Ovary (tissue), 9 donors: ENCODE data around the gene MPV17L2. TPM values are rescaled to one million over a fixed set of nuclear protein-coding genes. Genes with fewer than 3 reads are reported as not detected.

Experiments
- DNase-seq, 5 donors: peaks; one replicate each; pipeline ENCODE4 v3.0.0-alpha.2; 2019 to 2020
- H3K27ac ChIP-seq, 2 donors: fragments of 200-600 bp; one replicate each; pipeline versions ENCODE4 v1.5.1 to v1.8.0; 2019 to 2022
- H3K27me3 ChIP-seq: fragments of 200-600 bp; one replicate; pipeline ENCODE4 v1.8.0; 2022
- H3K36me3 ChIP-seq: fragments of 200-600 bp; sonication (generic); one replicate; pipeline ENCODE4 v1.5.1; 2019
- H3K4me1 ChIP-seq: one replicate; pipeline ENCODE4 v1.8.1; 2013; ENCODE audit warnings: mild to moderate bottlenecking, moderate library complexity; ENCODE audit not compliant: insufficient read depth
- H3K4me3 ChIP-seq: fragments of 200-600 bp; sonication (generic); one replicate; pipeline ENCODE4 v1.5.1; 2017
- H3K9me3 ChIP-seq, 2 donors: fragments of 200-600 bp in 1 of 2; sonication (generic) in 1 of 2; one replicate each; pipeline versions ENCODE4 v1.5.1 to v1.8.1; 2013 to 2019; ENCODE audit warnings: mild to moderate bottlenecking in 1 of 2, moderate library complexity in 1 of 2
- EP300 ChIP-seq: sonication (generic); formaldehyde crosslinking; IDR thresholded peaks from one replicate; pipeline ENCODE4 v1.6.1; 2017; ENCODE audit warnings: antibody characterized with exemption
- POLR2A ChIP-seq: fragments of 450-650 bp; IDR thresholded peaks from one replicate; pipeline ENCODE4 v1.6.1; 2017; ENCODE audit warnings: antibody characterized with exemption, mild to moderate bottlenecking, moderate library complexity
- WGBS, 3 donors: extraction: QIAGEN DNeasy Blood & Tissue Kit in 1 of 3; methylation state at CpG; one replicate each; pipeline versions ENCODE4 v1.1.5 to v1.1.7; 2013 to 2017; 5-methylcytosine and 5-hydroxymethylcytosine counted together
- intact Hi-C, 4 donors: fragments of 100-400 bp; cut with DNase I; formaldehyde crosslinking; loops; one replicate each; pipeline versions ENCODE4 v1.11.0 to v1.15.1; 2022 to 2023
- polyA plus RNA-seq, 2 donors: library from polyadenylated mRNA; stranded (reverse); fragments of 200-250 nt in 1 of 2; fragments of 350-450 nt in 1 of 2; fragmentation: Illumina TruSeq in 1 of 2; extraction: RNeasy Lipid Tissue Mini Kit (QIAGEN cat#74804) in 1 of 2; gene quantifications; one replicate each; pipeline ENCODE4 v1.2.3, GENCODE V29; 2013 to 2014
- total RNA-seq, 7 donors: library from RNA; depleted of rRNA in 2 of 7; stranded (reverse); fragments of >200 nt in 2 of 7; fragmentation: NEBNext Ultra II Directional in 3 of 7; extraction: Animal tissue kit (Norgen Biotek cat#: 25700) in 3 of 7; gene quantifications; one replicate each; pipeline versions ENCODE4 v1.1.0 to v1.2.4, GENCODE V29; 2016 to 2023
- TF ChIP-seq, protein P1 (sequence below), 3 donors: fragments of 450-650 bp in 2 of 3; fragments of 200-600 bp in 1 of 3; IDR thresholded peaks; one replicate each; pipeline versions ENCODE4 v1.5.1 to v1.8.0; 2016 to 2022; ENCODE audit warnings: antibody characterized with exemption in 3 of 3, mild to moderate bottlenecking in 1 of 3
- donor health status: DM: no; HTN: no; CAD: no; lungs with moderate emphysema.
- donor health status: DM: no; HTN: no; CAD: no.
- donor health status: Bipolar disorder and iron deficiency.
- donor health status: DM: yes; HTN: yes; CAD: no.
- donor health status: DM: no; HTN: no; CAD: no.
- donor health status: DM: yes; HTN: yes; CAD: no.

MPV17L2 gene
- total and polyA plus RNA-seq, 9 donors: 3.5 to 15.2 (median 8.6) TPM

DNA sequence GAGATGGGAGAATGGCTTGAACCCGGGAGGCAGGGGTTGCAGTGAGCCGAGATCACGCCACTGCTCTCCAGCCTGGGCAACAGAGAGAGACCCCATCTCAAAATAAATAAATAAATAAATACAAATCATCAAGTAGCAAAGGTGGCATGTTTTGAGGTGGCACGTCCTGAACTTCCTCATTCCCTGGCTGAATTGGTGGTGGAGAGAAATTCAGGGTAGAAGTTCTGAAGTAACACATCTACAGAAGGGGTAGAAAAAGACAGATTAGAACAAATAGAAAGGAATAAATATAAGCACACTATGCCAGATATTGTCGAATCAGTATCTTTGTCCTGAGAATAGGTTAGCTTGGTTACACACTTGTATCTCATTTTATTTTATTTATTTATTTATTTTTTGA, 13.1 kb upstream of the MPV17L2 start:
- Histone ChIP-seq H3K4me3 (no peak overlapping the region), H3K4me1 (no peaks in the 10 kb centered on the region), H3K27me3 (no peaks in the 10 kb centered on the region), H3K36me3 (no peaks in the 10 kb centered on the region), H3K9me3 (no peaks in the 10 kb centered on the region), H3K27ac (no peak overlapping the region)
- 79 to 90% (median 80%) methylated on average over 5 of the region's 5 CpGs for WGBS, 3 donors
- TF ChIP-seq EP300 (no peak), POLR2A (no peak)
- TF ChIP-seq, protein P1, sequence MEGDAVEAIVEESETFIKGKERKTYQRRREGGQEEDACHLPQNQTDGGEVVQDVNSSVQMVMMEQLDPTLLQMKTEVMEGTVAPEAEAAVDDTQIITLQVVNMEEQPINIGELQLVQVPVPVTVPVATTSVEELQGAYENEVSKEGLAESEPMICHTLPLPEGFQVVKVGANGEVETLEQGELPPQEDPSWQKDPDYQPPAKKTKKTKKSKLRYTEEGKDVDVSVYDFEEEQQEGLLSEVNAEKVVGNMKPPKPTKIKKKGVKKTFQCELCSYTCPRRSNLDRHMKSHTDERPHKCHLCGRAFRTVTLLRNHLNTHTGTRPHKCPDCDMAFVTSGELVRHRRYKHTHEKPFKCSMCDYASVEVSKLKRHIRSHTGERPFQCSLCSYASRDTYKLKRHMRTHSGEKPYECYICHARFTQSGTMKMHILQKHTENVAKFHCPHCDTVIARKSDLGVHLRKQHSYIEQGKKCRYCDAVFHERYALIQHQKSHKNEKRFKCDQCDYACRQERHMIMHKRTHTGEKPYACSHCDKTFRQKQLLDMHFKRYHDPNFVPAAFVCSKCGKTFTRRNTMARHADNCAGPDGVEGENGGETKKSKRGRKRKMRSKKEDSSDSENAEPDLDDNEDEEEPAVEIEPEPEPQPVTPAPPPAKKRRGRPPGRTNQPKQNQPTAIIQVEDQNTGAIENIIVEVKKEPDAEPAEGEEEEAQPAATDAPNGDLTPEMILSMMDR (IDR thresholded peaks at IDR 0.05): no peak
- DNase-seq: no peak
- intact Hi-C loops: no loop called here

DNA sequence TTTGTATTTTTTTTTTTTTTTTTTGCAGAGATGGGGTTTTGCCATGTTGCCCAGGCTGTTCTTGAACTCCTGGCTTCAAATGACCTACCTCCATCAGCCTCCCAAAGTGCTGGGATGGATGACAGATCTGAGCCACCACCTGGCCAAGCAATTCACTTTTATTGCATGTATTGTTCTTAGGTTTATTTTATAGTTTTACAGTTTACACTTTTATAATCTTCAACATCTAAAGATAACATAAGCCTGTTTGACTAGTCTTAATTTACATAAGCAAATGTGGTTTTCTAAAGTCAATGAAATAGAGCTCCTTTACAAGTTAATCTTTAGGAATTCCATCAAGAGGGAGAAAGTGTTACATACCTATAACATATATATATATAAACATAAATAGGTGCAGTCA, 9.5 kb upstream of the MPV17L2 start:
- intact Hi-C loops: no loop called here
- Histone ChIP-seq H3K27me3 (no peaks in the 10 kb centered on the region), H3K27ac (no peak overlapping the region), H3K9me3 (no peaks in the 10 kb centered on the region), H3K36me3 (no peaks in the 10 kb centered on the region), H3K4me1 (no peaks in the 10 kb centered on the region), H3K4me3 (no peak overlapping the region)
- TF ChIP-seq, protein P1 (IDR thresholded peaks at IDR 0.05): no peak
- no peak for TF ChIP-seq EP300
- DNase-seq: no peak

DNA sequence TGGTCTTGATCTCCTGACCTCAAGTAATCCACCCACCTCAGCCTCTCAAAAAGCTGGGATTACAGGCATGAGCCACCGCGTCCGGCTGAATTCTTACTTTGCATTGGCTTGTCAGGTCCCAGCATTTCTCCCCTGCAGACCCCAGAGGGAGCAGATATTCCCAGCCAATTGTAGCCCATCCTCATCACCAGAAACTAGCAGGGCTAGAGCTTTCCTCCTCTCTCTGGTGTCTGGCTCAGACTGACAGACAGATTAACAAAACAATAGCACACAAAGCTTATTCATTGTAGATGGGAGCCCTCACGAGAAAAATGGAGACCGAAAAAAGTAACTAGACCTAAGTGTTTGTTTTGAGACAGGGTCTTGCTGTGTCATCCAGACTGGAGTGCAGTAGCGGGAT, 7.5 kb upstream of the MPV17L2 start:
- Histone ChIP-seq H3K4me3 (no peak overlapping the region), H3K36me3 (no peaks in the 10 kb centered on the region), H3K4me1 (no peaks in the 10 kb centered on the region), H3K27ac (no peak overlapping the region), H3K27me3 (no peaks in the 10 kb centered on the region), H3K9me3 (no peaks in the 10 kb centered on the region)
- 49 to 60% (median 58%) methylated on average over 6 of the region's 6 CpGs for WGBS, 3 donors
- intact Hi-C loops: no loop called here
- no peak for DNase-seq
- TF ChIP-seq, protein P1 (IDR thresholded peaks at IDR 0.05): no peak
- TF ChIP-seq EP300: no peak
- no peak for TF ChIP-seq POLR2A

DNA sequence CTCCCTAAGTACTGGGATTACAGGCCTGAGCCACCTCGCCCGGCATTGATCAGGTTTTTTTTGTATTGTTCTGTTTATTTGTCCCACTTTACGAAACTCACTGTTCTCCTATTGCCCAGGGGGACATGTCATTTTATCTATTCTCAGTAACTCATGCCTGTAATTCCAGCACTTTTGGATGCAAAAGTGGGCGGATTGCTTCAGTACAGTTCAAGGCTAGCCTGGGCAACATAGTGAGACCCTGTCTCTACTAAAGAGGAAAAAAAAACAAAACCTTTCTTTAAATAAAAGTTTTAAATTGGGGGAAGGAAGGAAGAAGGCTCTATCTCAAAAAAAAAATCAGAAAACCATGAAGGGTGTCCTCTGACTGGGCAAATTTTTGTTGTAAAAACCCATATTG, 2.7 kb upstream of the MPV17L2 start:
- H3K27me3 ChIP-seq: no peaks in the 10 kb centered on the region
- H3K4me3 ChIP-seq: no peak overlapping the region
- no peak overlapping the region for H3K27ac ChIP-seq
- H3K9me3 ChIP-seq: no peaks in the 10 kb centered on the region
- WGBS, 3 donors: 89 to 94% (median 93%) methylated on average over 4 of the region's 4 CpGs
- peaks cover 6% of the 10 kb centered on the region for H3K4me1 ChIP-seq
- TF ChIP-seq EP300 (no peak), POLR2A (no peak)
- TF ChIP-seq, protein P1 (IDR thresholded peaks at IDR 0.05): no peak
- intact Hi-C loops: loop anchor here in 2 of 4 donors (5.0 to 10.0 kb wide), 3 partner anchors 65 to 225 kb away; partner anchors contain the start of gene SSBP4 (in 1 of the 2)
- H3K36me3 ChIP-seq: no peaks in the 10 kb centered on the region
- DNase-seq: no peak
